GM12878 (cell line): ENCODE results near the gene EVI2B. TPM values are rescaled to one million over a fixed set of nuclear protein-coding genes. Genes with fewer than 3 reads are reported as not detected.
"Not testable (repeated sequence)": the region's sequence is repeated elsewhere in the genome, so short reads cannot be mapped to it uniquely, and the experiment has no call there.

ENCODE experiments used
- ATAC-seq: fragments of 200-7000 bp; cut with Tn5 transposase; 3 replicates; pipeline ENCODE4 v1.9.1; 2020; ENCODE audit warnings: mild to moderate bottlenecking, moderate library complexity
- BruUV-seq: library from RNA; stranded (reverse); fragments of 400-500 nt; replicated peaks from 2 replicates; lab custom pipeline; 2021; lab: Mats Ljungman, UMichigan
- CTCF ChIA-PET: fragments of 300-600 bp; sonication (Branson Sonifier 250); formaldehyde crosslinking; extraction: SDS; loops from one replicate; lab custom pipeline; 2021; ENCODE audit warnings: inconsistent platforms; lab: Yijun Ruan, JAX
- POLR2A ChIA-PET: fragments of 350-600 bp; formaldehyde crosslinking; extraction: SDS; loops from one replicate; lab custom pipeline; 2021; ENCODE audit warnings: inconsistent platforms; lab: Charles Lee
- RAD21 ChIA-PET: fragments of 300-600 bp; sonication (Branson Sonifier 250); formaldehyde crosslinking; loops from one replicate; lab custom pipeline; 2023; ENCODE audit warnings: antibody characterized with exemption; ENCODE audit not compliant: unreplicated experiment; lab: Charles Lee
- SMC1A ChIA-PET: fragments of 300-600 bp; sonication (Branson Sonifier 250); formaldehyde crosslinking; loops from one replicate; lab custom pipeline; 2023; ENCODE audit not compliant: unreplicated experiment, uncharacterized antibody; lab: Charles Lee
- DNase-seq: peaks from one replicate; pipeline ENCODE4 v3.0.0-alpha.2; 2011; ENCODE audit warnings: low read depth, low spot score
- FAIRE-seq: peaks from 3 replicates; lab custom pipeline; 2011; peaks lifted over from hg19 to GRCh38; lab: Jason Lieb, UNC
- H2AFZ ChIP-seq: 2 replicates; pipeline ENCODE4 v1.6.0; 2011; ENCODE audit warnings: low read depth, low read length, control low read depth; ENCODE audit not compliant: control insufficient read depth
- H3K27ac ChIP-seq: 2 replicates; pipeline ENCODE4 v1.5.1; 2011; ENCODE audit warnings: control low read depth; ENCODE audit not compliant: control insufficient read depth, insufficient read depth
- H3K27me3 ChIP-seq, 2 experiments: replicated peaks in 1 of 2; 2 replicates each; pipeline versions ENCODE4 v1.6.0 to v1.6.1; 2011; ENCODE audit warnings: low read length in 1 of 2; ENCODE audit not compliant: control insufficient read depth in 2 of 2, insufficient read depth in 2 of 2
- H3K36me3 ChIP-seq, 2 experiments: 2 replicates each; pipeline ENCODE4 v1.5.1; 2011; ENCODE audit warnings: low read length in 1 of 2; ENCODE audit not compliant: control insufficient read depth in 2 of 2, insufficient read depth in 2 of 2
- H3K4me1 ChIP-seq: 2 replicates; pipeline ENCODE4 v1.6.1; 2011; ENCODE audit warnings: mild to moderate bottlenecking, low read length, moderate library complexity, mixed read lengths; ENCODE audit not compliant: control insufficient read depth, insufficient read depth
- H3K4me2 ChIP-seq: 2 replicates; pipeline ENCODE4 v1.6.0; 2011; ENCODE audit warnings: control low read depth; ENCODE audit not compliant: control insufficient read depth, insufficient read depth
- H3K4me3 ChIP-seq: fragments of 200-600 bp; sonication (generic); 2 replicates; pipeline ENCODE4 v1.5.1; 2016
- H3K79me2 ChIP-seq: 2 replicates; pipeline ENCODE4 v1.6.0; 2011; ENCODE audit warnings: low read length; ENCODE audit not compliant: control insufficient read depth, insufficient read depth
- H3K9ac ChIP-seq: 2 replicates; pipeline ENCODE4 v1.8.0; 2011; ENCODE audit warnings: low read length, control low read depth, mixed read lengths; ENCODE audit not compliant: control insufficient read depth, insufficient read depth
- H3K9me3 ChIP-seq: replicated peaks from 3 replicates; pipeline ENCODE4 v1.5.1; 2011; ENCODE audit warnings: mild to moderate bottlenecking, low read length; ENCODE audit not compliant: control insufficient read depth, insufficient read depth
- H4K20me1 ChIP-seq: 2 replicates; pipeline ENCODE4 v1.6.0; 2011; ENCODE audit not compliant: control insufficient read depth, insufficient read depth
- BHLHE40 ChIP-seq, 2 experiments: fragments of 450-650 bp in 1 of 2; IDR thresholded peaks; 2 replicates each; pipeline ENCODE4 v1.6.1; 2011 to 2017; ENCODE audit warnings: low read depth in 2 of 2, borderline replicate concordance in 1 of 2, improper control_type of control experiment in 1 of 2, low read length in 1 of 2, mild to moderate bottlenecking in 1 of 2
- RAD21 ChIP-seq: IDR thresholded peaks from 2 replicates; pipeline ENCODE4 v1.6.1; 2011; ENCODE audit warnings: mild to moderate bottlenecking, low read depth, low read length, moderate library complexity; ENCODE audit not compliant: insufficient read depth
- RUNX3 ChIP-seq: IDR thresholded peaks from 2 replicates; pipeline ENCODE4 v1.6.1; 2012; ENCODE audit warnings: low read length, inconsistent platforms
- SREBF2 ChIP-seq: IDR thresholded peaks from 2 replicates; pipeline ENCODE4 v1.6.1; 2012; ENCODE audit warnings: mild to moderate bottlenecking, low read length
- WGBS: methylation state at CpG from one replicate; pipeline ENCODE4 v1.1.6; 2016; ENCODE audit warnings: low lambda C conversion rate; ENCODE audit not compliant: insufficient replicate concordance, insufficient coverage; ENCODE audit errors: missing lambda C conversion rate; 5-methylcytosine and 5-hydroxymethylcytosine counted together
- in situ Hi-C: fragments of 300-500 bp; cut with MboI; formaldehyde crosslinking; loops from 9 replicates; pipeline ENCODE4 v1.14.3; 2018; ENCODE audit warnings: mixed read lengths
- intact Hi-C: fragments of 100-400 bp; cut with micrococcal nuclease; formaldehyde crosslinking; loops from one replicate; pipeline ENCODE4 v1.14.2; 2022; ENCODE audit not compliant: unreplicated experiment
- polyA plus RNA-seq, 11 experiments: library from polyadenylated mRNA; depleted of rRNA in 4 of 11; unstranded in 6 of 11; stranded (reverse) in 5 of 11; fragments of >200 nt; fragmentation: Nextera tagmentation in 4 of 11; fragmentation: Illumina TruSeq in 1 of 11; extraction: Ambion mirVana in 4 of 11; extraction: Trizol in 1 of 11; gene quantifications; 1 replicate in 1 of 11; 2 replicates in 10 of 11; pipeline versions ENCODE4 v1.2.1 to v1.2.3, GENCODE V29; 2011 to 2016; ENCODE audit warnings: inconsistent platforms in 2 of 11, missing spikeins in 2 of 11, low read depth in 1 of 11
- total RNA-seq, 4 experiments: library from RNA; depleted of rRNA in 3 of 4; stranded (reverse); fragments of >200 nt in 3 of 4; fragmentation: Illumina TruSeq in 1 of 4; extraction: Trizol in 1 of 4; gene quantifications; 2 replicates each; pipeline versions ENCODE4 v1.2.1 to v1.2.3, GENCODE V29; 2013 to 2021
- TF ChIP-seq, protein P1 (sequence below), 3 experiments: IDR thresholded peaks in 2 of 3; conservative IDR thresholded peaks in 1 of 3; 2 replicates each; pipeline ENCODE4 v1.5.1; 2011; ENCODE audit warnings: low read depth in 3 of 3, low read length in 3 of 3, mild to moderate bottlenecking in 3 of 3, control low read depth in 2 of 3, moderate library complexity in 2 of 3, inconsistent platforms in 1 of 3, mixed read lengths in 1 of 3; ENCODE audit not compliant: control insufficient read depth in 2 of 3, insufficient read depth in 1 of 3; ENCODE audit errors: extremely low read depth in 1 of 3

EVI2B gene
- total and polyA plus RNA-seq, 10 of the 15 experiments (the other 5 are each of a cell fraction or from before 2014, with no cell fraction given) = 26.2 to 195 (median 52.0) TPM

GRCh38 chr17:31266042-31266441 is 47.8 kb downstream of the EVI2B start:
- ChIA-PET RAD21 (interaction anchor here (1.8 kb wide), 1 partner anchor 106 kb away, joined by 5 read pairs; no protein-coding TSS in a partner anchor), CTCF (interaction anchor here (0.6 to 5.2 kb wide), 4 partner anchors 9 to 153 kb away, joined by 3 to 38 read pairs (median 9); no protein-coding TSS in a partner anchor), SMC1A (interaction anchor here (0.7 to 1.7 kb wide), 6 partner anchors 12 to 107 kb away, joined by 3 to 6 read pairs (median 4); no protein-coding TSS in a partner anchor), POLR2A (no interaction called here)
- H3K27ac ChIP-seq = no peak overlapping the region
- FAIRE-seq (peak; percentile 41), ATAC-seq (no peak), DNase-seq (no peak)
- no peak overlapping the region for H3K9ac ChIP-seq
- no peaks in the 10 kb centered on the region for H3K27me3 ChIP-seq
- no peaks in the 10 kb centered on the region for H3K4me1 ChIP-seq
- BruUV-seq = no TSS peak
- peaks cover 0 to 10% of the 10 kb centered on the region in 2 experiments; a peak in 2 of 4 replicates for H3K36me3 ChIP-seq
- H4K20me1 ChIP-seq = no peaks in the 10 kb centered on the region
- no peaks in the 10 kb centered on the region for H3K9me3 ChIP-seq
- H3K79me2 ChIP-seq = no peaks in the 10 kb centered on the region
- 97% methylated on average over 2 of the region's 2 CpGs for WGBS
- no peak overlapping the region for H2AFZ ChIP-seq
- intact Hi-C loops = no loop called here
- in situ Hi-C loops = no loop called here
- H3K4me3 ChIP-seq = no peak overlapping the region
- TF ChIP-seq BHLHE40 (IDR thresholded peaks at IDR 0.05; ENCODE audit: borderline replicate concordance in 1 of 2, low read depth in 2 of 2, low read length in 1 of 2) (no peak), RUNX3 (no peak), RAD21 (peak; percentile 29; the same call in 1 of the 2 replicates), SREBF2 (no peak)
- TF ChIP-seq, protein P1, sequence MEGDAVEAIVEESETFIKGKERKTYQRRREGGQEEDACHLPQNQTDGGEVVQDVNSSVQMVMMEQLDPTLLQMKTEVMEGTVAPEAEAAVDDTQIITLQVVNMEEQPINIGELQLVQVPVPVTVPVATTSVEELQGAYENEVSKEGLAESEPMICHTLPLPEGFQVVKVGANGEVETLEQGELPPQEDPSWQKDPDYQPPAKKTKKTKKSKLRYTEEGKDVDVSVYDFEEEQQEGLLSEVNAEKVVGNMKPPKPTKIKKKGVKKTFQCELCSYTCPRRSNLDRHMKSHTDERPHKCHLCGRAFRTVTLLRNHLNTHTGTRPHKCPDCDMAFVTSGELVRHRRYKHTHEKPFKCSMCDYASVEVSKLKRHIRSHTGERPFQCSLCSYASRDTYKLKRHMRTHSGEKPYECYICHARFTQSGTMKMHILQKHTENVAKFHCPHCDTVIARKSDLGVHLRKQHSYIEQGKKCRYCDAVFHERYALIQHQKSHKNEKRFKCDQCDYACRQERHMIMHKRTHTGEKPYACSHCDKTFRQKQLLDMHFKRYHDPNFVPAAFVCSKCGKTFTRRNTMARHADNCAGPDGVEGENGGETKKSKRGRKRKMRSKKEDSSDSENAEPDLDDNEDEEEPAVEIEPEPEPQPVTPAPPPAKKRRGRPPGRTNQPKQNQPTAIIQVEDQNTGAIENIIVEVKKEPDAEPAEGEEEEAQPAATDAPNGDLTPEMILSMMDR (IDR thresholded peaks at IDR 0.05 in 2 of 3, conservative IDR thresholded peaks at IDR 0.05 in 1 of 3; ENCODE audit: control insufficient read depth in 2 of 3, extremely low read depth in 1 of 3, insufficient read depth in 1 of 3, low read depth in 3 of 3, low read length in 3 of 3) = peak; percentile 21 to 33 (median 29); a peak in 3 of 6 replicates
- H3K4me2 ChIP-seq = no peak overlapping the region

DNA sequence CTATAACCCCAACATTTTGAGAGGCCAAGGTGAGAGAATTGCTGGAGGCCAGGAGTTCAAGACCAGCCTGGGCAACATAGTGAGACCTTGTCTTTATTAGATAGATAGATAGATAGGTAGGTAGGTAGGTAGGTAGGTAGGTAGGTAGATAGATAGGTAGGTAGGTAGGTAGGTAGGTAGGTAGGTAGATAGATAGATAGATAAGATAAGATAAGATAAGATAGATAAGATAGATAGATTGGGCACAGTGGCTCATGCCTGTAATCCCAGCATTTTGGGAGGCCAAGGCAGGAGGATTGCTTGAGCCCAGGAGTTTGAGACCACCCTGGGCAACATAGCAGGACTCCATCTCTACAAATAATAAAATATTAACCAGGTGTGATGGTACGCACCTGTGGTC is 50.9 kb downstream of the EVI2B start:
- H3K27me3 ChIP-seq, BruUV-seq, H3K36me3 ChIP-seq, H4K20me1 ChIP-seq, H3K4me2 ChIP-seq, H3K27ac ChIP-seq, FAIRE-seq, POLR2A ChIA-PET, in situ Hi-C loops, H2AFZ ChIP-seq, H3K79me2 ChIP-seq, RAD21 ChIA-PET, SMC1A ChIA-PET, intact Hi-C loops, H3K9ac ChIP-seq, ATAC-seq, H3K4me1 ChIP-seq, DNase-seq, H3K9me3 ChIP-seq, H3K4me3 ChIP-seq: not testable (repeated sequence)
- WGBS = 96% methylated on average over 1 of the region's 1 CpG
- CTCF ChIA-PET = interaction anchor here (0.6 to 1.0 kb wide), 2 partner anchors 69 to 594 kb away, joined by 3 read pairs; no protein-coding TSS in a partner anchor
